ENCODE measurements around the gene QPRT.

DNA sequence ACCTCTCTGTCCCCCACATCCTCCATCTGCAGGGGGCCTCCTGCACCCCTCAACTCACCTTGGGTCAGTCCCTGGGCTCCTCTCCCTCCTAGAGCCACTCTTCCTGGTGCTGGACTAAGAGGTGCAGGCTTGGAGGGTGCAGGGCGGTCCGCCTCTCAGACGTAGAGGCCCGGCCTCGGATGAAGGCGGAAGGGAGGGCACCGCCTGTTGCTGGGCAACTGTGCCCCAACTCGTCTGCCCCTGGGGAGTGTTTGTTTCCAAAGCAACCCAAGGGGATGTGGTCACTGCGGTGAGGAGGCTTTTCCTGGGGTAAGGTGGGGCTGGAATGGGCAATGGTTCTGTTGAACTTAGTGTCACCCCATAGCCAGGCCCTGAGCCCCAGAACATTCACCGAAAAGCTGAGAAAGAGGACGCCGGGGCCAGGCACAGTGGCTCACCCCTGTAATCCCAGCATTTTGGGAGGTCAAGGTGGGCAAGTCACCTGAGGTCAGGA, 66.9 kb downstream of the QPRT start, which contains the start of gene C16orf54:
- TF ChIP-seq, protein P1, sequence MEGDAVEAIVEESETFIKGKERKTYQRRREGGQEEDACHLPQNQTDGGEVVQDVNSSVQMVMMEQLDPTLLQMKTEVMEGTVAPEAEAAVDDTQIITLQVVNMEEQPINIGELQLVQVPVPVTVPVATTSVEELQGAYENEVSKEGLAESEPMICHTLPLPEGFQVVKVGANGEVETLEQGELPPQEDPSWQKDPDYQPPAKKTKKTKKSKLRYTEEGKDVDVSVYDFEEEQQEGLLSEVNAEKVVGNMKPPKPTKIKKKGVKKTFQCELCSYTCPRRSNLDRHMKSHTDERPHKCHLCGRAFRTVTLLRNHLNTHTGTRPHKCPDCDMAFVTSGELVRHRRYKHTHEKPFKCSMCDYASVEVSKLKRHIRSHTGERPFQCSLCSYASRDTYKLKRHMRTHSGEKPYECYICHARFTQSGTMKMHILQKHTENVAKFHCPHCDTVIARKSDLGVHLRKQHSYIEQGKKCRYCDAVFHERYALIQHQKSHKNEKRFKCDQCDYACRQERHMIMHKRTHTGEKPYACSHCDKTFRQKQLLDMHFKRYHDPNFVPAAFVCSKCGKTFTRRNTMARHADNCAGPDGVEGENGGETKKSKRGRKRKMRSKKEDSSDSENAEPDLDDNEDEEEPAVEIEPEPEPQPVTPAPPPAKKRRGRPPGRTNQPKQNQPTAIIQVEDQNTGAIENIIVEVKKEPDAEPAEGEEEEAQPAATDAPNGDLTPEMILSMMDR (IDR thresholded peaks at IDR 0.05; ENCODE audit: extremely low read depth in 1 of 2, insufficient read depth in 1 of 2, low read depth in 1 of 2, low read length in 2 of 2), result no peak
- no peak for TF ChIP-seq GATA2 (IDR thresholded peaks at IDR 0.05; ENCODE audit: insufficient read depth, insufficient read length, low read depth, low read length)
- TF ChIP-seq EZH2 (IDR thresholded peaks at IDR 0.05; ENCODE audit: borderline replicate concordance, low read depth, low read length, severe bottlenecking), result no peak
- TF ChIP-seq POLR2A (IDR thresholded peaks at IDR 0.05; ENCODE audit: low read depth, low read length), result no peak
- TF ChIP-seq POLR2AphosphoS5 (IDR thresholded peaks at IDR 0.05; ENCODE audit: insufficient read depth, low read depth, low read length), result no peak
- no peak for TF ChIP-seq JUN (IDR thresholded peaks at IDR 0.05; ENCODE audit: borderline replicate concordance, insufficient read depth, insufficient read length, low read depth)
- TF ChIP-seq, protein P2, sequence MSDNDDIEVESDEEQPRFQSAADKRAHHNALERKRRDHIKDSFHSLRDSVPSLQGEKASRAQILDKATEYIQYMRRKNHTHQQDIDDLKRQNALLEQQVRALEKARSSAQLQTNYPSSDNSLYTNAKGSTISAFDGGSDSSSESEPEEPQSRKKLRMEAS (IDR thresholded peaks at IDR 0.05; ENCODE audit: insufficient read depth, insufficient read length), result no peak
- no peak for TF ChIP-seq MYC (IDR thresholded peaks at IDR 0.05; ENCODE audit: low read depth, low read length)
- TF ChIP-seq FOS (IDR thresholded peaks at IDR 0.05; ENCODE audit: borderline replicate concordance, insufficient read depth, low read length), result no peak

Measured in endothelial cell of umbilical vein (primary cell).